Liver (tissue), 3 donors: ENCODE data around the gene TRIP6.

ENCODE experiments used
- CTCF ChIP-seq: fragments of 150-350 bp; IDR thresholded peaks from 2 replicates; pipeline ENCODE4 v1.5.1; 2017; ENCODE audit warnings: improper control_type of control experiment, low read depth, low read length; ENCODE audit not compliant: missing input control
- EGR1 ChIP-seq, 2 donors: IDR thresholded peaks; 2 replicates each; pipeline ENCODE4 v1.6.1; 2016 to 2018; ENCODE audit warnings: antibody characterized with exemption in 2 of 2, low read depth in 2 of 2
- FOXA1 ChIP-seq: IDR thresholded peaks from 2 replicates; pipeline ENCODE4 v1.6.1; 2016; ENCODE audit warnings: antibody characterized with exemption
- GABPA ChIP-seq, 2 donors: IDR thresholded peaks in 1 of 2; conservative IDR thresholded peaks in 1 of 2; 2 replicates each; pipeline ENCODE4 v1.6.1; 2016; ENCODE audit warnings: antibody characterized with exemption in 2 of 2, mild to moderate bottlenecking in 1 of 2, moderate library complexity in 1 of 2
- HNF4A ChIP-seq, 2 donors: conservative IDR thresholded peaks; 2 replicates each; pipeline ENCODE4 v1.6.1; 2016; ENCODE audit warnings: antibody characterized with exemption in 2 of 2, mild to moderate bottlenecking in 2 of 2
- JUND ChIP-seq, 2 donors: IDR thresholded peaks; 2 replicates each; pipeline ENCODE4 v1.6.1; 2016; ENCODE audit warnings: antibody characterized with exemption in 2 of 2
- MAX ChIP-seq: IDR thresholded peaks from 2 replicates; pipeline ENCODE4 v1.6.1; 2016; ENCODE audit warnings: antibody characterized with exemption
- NR2F2 ChIP-seq: IDR thresholded peaks from 2 replicates; pipeline ENCODE4 v1.6.1; 2016; ENCODE audit warnings: antibody characterized with exemption
- RAD21 ChIP-seq, 2 donors: IDR thresholded peaks; 2 replicates each; pipeline ENCODE4 v1.6.1; 2016; ENCODE audit warnings: antibody characterized with exemption in 2 of 2, mild to moderate bottlenecking in 2 of 2
- REST ChIP-seq: IDR thresholded peaks from 2 replicates; pipeline ENCODE4 v1.6.1; 2016; ENCODE audit warnings: antibody characterized with exemption, mild to moderate bottlenecking
- SP1 ChIP-seq: IDR thresholded peaks from 2 replicates; pipeline ENCODE4 v1.6.1; 2018; ENCODE audit warnings: antibody characterized with exemption, mild to moderate bottlenecking
- TAF1 ChIP-seq: conservative IDR thresholded peaks from 2 replicates; pipeline ENCODE4 v1.6.1; 2016; ENCODE audit warnings: antibody characterized with exemption, mild to moderate bottlenecking
- YY1 ChIP-seq: IDR thresholded peaks from 2 replicates; pipeline ENCODE4 v1.6.1; 2016; ENCODE audit warnings: antibody characterized with exemption, mild to moderate bottlenecking
- ZBTB33 ChIP-seq: IDR thresholded peaks from 2 replicates; pipeline ENCODE4 v1.6.1; 2016; ENCODE audit warnings: antibody characterized with exemption
- donor health status: healthy.
- donor health status: healthy.

GRCh38 chr7:100874577-100875355, 7.6 kb downstream of the TRIP6 start, which contains the start of gene SRRT:
- TF ChIP-seq CTCF (peak; percentile 68), RAD21 (IDR thresholded peaks at IDR 0.05) (peak in 1 of 2 donors; percentile 25), ZBTB33 (peak; percentile 100), FOXA1 (peak; percentile 7), REST (peak; percentile 77), TAF1 (no peak), MAX (peak; percentile 82), JUND (IDR thresholded peaks at IDR 0.05) (no peak), HNF4A (conservative IDR thresholded peaks at IDR 0.05) (peak in 1 of 2 donors; percentile 36), GABPA (IDR thresholded peaks at IDR 0.05 in 1 of 2, conservative IDR thresholded peaks at IDR 0.05 in 1 of 2) (peak in 1 of 2 donors; percentile 91), YY1 (peak; percentile 98), EGR1 (IDR thresholded peaks at IDR 0.05; ENCODE audit: low read depth in 2 of 2) (peak in 1 of 2 donors; percentile 76), SP1 (peak; percentile 81), NR2F2 (peak; percentile 46)
